Measurements from ENCODE around the gene LRCH4.

DNA sequence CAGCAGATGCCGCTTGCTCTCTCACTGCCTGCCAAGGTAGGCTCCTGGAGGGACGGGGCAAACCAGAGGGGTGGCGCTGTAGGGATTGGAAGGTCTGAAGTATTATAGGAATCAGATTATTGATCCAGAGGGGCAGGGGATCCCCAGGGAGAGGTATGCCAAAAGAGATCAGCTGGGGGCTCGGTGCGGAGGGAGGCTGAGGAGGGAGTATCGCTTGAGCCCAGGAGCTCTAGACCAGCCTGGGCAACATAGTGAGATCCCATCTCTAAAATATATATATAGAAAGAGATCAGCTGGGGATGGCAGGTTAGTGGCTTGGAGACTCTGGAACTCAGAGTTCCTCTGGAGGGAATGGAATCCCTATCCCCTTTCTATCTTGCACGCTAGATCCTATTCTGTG, 9.3 kb upstream of the LRCH4 start:
- TF ChIP-seq, protein P1, sequence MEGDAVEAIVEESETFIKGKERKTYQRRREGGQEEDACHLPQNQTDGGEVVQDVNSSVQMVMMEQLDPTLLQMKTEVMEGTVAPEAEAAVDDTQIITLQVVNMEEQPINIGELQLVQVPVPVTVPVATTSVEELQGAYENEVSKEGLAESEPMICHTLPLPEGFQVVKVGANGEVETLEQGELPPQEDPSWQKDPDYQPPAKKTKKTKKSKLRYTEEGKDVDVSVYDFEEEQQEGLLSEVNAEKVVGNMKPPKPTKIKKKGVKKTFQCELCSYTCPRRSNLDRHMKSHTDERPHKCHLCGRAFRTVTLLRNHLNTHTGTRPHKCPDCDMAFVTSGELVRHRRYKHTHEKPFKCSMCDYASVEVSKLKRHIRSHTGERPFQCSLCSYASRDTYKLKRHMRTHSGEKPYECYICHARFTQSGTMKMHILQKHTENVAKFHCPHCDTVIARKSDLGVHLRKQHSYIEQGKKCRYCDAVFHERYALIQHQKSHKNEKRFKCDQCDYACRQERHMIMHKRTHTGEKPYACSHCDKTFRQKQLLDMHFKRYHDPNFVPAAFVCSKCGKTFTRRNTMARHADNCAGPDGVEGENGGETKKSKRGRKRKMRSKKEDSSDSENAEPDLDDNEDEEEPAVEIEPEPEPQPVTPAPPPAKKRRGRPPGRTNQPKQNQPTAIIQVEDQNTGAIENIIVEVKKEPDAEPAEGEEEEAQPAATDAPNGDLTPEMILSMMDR (IDR thresholded peaks at IDR 0.05): no peak
- no peak for TF ChIP-seq POLR2A (IDR thresholded peaks at IDR 0.05)

Data from upper lobe of left lung (tissue), 4 donors.